ENCODE results near the gene SWI5.
A peak's percentile ranks its signal among the peaks of the same experiment; 100 is the strongest.

The SWI5 gene

DNA sequence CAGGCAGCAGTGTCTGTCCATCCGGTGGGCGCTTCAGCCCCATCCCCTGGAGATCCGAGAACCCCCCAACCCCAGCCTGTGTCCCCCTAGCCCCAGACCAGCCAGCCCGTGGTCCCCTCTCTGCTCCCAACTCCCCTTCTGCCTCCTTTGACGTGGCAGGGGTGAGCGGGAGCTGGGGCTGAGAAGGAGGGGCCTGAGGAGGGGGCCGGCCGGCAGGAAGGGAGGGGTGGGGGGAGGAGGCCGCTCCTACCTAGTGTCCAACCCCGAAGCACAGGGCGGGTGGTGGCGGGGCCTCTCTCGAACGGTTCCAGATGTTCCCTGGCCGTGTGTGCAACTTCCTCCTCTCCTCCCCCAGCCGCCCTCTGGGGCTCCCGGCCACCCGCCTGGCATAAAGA lies 31.2 kb upstream of the SWI5 start:
- peak; percentile 81 for DNase-seq
- H3K9me3 Mint-ChIP-seq: no peaks in the 10 kb centered on the region
- H3K27me3 Mint-ChIP-seq (ENCODE audit: low read depth, poor library complexity): peaks cover 4% of the 10 kb centered on the region
- peaks cover 59% of the 10 kb centered on the region for H3K4me1 Mint-ChIP-seq
- TF ChIP-seq, protein P1, sequence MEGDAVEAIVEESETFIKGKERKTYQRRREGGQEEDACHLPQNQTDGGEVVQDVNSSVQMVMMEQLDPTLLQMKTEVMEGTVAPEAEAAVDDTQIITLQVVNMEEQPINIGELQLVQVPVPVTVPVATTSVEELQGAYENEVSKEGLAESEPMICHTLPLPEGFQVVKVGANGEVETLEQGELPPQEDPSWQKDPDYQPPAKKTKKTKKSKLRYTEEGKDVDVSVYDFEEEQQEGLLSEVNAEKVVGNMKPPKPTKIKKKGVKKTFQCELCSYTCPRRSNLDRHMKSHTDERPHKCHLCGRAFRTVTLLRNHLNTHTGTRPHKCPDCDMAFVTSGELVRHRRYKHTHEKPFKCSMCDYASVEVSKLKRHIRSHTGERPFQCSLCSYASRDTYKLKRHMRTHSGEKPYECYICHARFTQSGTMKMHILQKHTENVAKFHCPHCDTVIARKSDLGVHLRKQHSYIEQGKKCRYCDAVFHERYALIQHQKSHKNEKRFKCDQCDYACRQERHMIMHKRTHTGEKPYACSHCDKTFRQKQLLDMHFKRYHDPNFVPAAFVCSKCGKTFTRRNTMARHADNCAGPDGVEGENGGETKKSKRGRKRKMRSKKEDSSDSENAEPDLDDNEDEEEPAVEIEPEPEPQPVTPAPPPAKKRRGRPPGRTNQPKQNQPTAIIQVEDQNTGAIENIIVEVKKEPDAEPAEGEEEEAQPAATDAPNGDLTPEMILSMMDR (IDR thresholded peaks at IDR 0.05): no peak
- no peak overlapping the region for H3K27ac Mint-ChIP-seq
- peak overlapping the region; percentile 64 for H3K4me3 Mint-ChIP-seq
- peaks cover 20% of the 10 kb centered on the region for H3K36me3 Mint-ChIP-seq (ENCODE audit: low read depth)

DNA sequence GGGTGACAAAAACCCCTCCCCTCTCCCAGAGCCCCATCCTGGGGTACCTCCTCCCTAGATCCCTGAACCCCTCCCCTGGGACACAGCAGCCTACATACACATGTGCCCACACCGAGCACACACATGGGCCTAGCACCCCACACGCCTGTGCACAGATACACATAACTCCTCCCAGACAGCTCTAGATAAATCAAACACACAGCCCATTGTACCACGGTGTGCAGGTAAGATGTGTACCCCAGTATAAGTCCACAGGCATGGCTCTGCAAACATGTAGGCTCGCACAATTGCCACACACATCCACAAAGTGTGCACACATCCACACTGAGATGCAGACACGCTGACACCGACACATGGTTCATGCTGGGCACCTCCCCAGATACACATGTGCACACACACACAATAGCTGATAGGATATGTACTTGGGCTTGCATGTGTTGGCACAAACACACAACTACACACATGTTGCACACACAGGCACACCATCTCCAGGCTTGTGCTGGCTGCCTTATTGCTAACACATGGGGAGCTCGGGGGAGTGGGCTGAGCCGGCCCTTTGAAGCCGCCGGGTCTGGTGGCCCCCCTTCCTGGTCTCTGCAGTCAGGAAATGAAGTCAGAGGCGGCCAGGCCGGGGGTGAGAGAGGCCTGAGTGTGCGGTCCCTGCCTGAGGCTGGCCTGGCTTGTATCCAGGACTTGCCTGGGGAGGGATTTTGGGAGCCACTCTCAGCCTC lies 30.5 kb upstream of the SWI5 start:
- Mint-ChIP-seq H3K27me3 (ENCODE audit: low read depth, poor library complexity) (peaks cover 4% of the 10 kb centered on the region), H3K27ac (peak overlapping the region; percentile 82), H3K4me1 (peaks cover 61% of the 10 kb centered on the region), H3K4me3 (peak overlapping the region; percentile 41), H3K36me3 (ENCODE audit: low read depth) (peaks cover 13% of the 10 kb centered on the region), H3K9me3 (no peaks in the 10 kb centered on the region)
- peak; percentile 66 for DNase-seq
- TF ChIP-seq, protein P1 (IDR thresholded peaks at IDR 0.05): no peak

DNA sequence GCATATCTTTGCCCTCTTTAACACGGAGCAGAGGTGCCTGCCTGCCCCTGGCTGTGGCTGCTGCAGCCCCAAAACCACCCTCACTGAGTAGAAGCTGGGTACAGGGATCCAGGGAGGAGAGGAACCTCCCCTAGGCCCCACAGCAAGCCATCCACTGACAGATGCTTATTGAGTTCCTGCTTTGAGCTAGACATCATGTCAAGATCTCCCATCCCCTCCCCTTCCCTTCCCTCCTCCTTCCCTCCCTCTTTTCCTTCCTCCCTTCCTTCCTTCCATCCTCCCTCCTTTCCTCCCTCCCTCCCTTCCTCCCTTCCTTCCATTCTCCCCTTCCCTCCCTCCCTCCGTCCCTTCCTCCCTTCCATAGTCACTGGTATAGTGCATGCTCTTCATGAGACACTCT lies 29.6 kb upstream of the SWI5 start:
- no peak for DNase-seq
- H3K4me1 Mint-ChIP-seq: peaks cover 63% of the 10 kb centered on the region
- peaks cover 4% of the 10 kb centered on the region for H3K27me3 Mint-ChIP-seq (ENCODE audit: low read depth, poor library complexity)
- H3K27ac Mint-ChIP-seq: no peak overlapping the region
- peaks cover 13% of the 10 kb centered on the region for H3K36me3 Mint-ChIP-seq (ENCODE audit: low read depth)
- TF ChIP-seq, protein P1 (IDR thresholded peaks at IDR 0.05): no peak
- no peaks in the 10 kb centered on the region for H3K9me3 Mint-ChIP-seq
- no peak overlapping the region for H3K4me3 Mint-ChIP-seq

DNA sequence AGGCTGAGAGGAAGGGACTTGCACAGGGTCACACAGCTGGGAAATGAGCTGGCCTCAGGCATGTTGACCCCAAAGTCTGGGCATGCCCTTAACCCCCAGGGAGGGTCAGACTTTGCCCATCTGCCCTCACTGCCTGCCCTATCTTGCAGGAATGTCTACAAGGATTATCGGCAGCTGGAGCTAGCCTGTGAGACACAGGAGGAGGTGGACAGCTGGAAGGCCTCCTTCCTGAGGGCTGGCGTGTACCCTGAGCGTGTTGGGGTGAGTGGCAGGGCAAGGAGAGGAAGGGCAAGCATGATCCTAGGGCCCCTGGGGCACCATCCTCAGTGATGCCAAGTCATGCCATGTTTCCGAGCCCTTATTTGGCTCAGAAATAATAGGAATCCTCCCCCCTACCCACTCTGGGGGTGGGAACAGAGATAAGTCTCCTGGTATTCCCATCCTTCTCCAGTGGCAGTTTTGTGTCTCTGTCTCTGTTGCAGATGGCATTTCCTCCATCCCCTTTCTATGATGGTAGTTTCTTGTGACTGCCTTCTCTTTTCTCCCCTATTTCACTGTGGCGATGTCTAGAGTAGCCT lies 28.8 kb upstream of the SWI5 start:
- Mint-ChIP-seq H3K9me3 (no peaks in the 10 kb centered on the region), H3K4me1 (peaks cover 63% of the 10 kb centered on the region), H3K4me3 (no peak overlapping the region), H3K36me3 (ENCODE audit: low read depth) (peaks cover 20% of the 10 kb centered on the region), H3K27me3 (ENCODE audit: low read depth, poor library complexity) (peaks cover 9% of the 10 kb centered on the region), H3K27ac (no peak overlapping the region)
- TF ChIP-seq, protein P1 (IDR thresholded peaks at IDR 0.05): no peak
- DNase-seq: no peak

DNA sequence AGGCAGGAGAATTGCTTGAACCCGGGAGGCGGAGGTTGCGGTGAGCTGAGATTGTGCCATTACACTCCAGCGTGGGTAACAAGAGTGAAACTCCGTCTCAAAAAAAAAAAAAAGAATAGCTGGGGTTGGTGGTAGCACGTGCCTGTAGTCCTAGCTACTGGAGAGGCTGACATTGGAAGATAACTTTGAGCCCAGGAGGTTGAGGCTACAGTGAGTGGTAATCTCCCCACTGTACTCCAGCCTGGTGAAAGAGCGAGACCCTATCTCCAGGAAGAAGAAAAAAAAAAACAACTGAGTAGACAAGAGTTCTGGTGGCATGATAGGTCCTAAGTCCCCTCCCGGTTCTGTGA lies 26.5 kb upstream of the SWI5 start:
- Mint-ChIP-seq H3K27me3 (ENCODE audit: low read depth, poor library complexity) (peaks cover 9% of the 10 kb centered on the region), H3K36me3 (ENCODE audit: low read depth) (peaks cover 22% of the 10 kb centered on the region), H3K27ac (no peak overlapping the region), H3K9me3 (no peaks in the 10 kb centered on the region), H3K4me3 (peak overlapping the region; percentile 78), H3K4me1 (peaks cover 62% of the 10 kb centered on the region)
- no peak for DNase-seq
- TF ChIP-seq, protein P1 (IDR thresholded peaks at IDR 0.05): no peak

Measured in nephron progenitor cell (in vitro differentiated cells).